IMR-90 (cell line): ENCODE results near the gene DENND1A. TPM values are rescaled to one million over a fixed set of nuclear protein-coding genes. Genes with fewer than 3 reads are reported as not detected.

ENCODE experiments used
- ATAC-seq: fragments of 200-7000 bp; cut with Tn5 transposase; 2 replicates; pipeline ENCODE4 v1.9.1; 2020; ENCODE audit warnings: low read depth, mild to moderate bottlenecking, moderate library complexity
- BruUV-seq: library from RNA; stranded (reverse); fragments of 400-500 nt; replicated peaks from 2 replicates; lab custom pipeline; 2021; lab: Mats Ljungman, UMichigan
- CTCF ChIA-PET: fragments of 300-600 bp; formaldehyde crosslinking; extraction: SDS; loops from one replicate; lab custom pipeline; 2021; ENCODE audit warnings: antibody characterized with exemption; lab: Yijun Ruan, JAX
- POLR2A ChIA-PET: fragments of 300-600 bp; sonication (Branson Sonifier 250); formaldehyde crosslinking; loops from one replicate; lab custom pipeline; 2022; ENCODE audit warnings: antibody characterized with exemption; ENCODE audit not compliant: unreplicated experiment; lab: Charles Lee
- DNase-seq: peaks from one replicate; pipeline ENCODE4 v3.0.0; 2013
- H2AFZ ChIP-seq: replicated peaks from 2 replicates; pipeline ENCODE3; 2013; ENCODE audit warnings: low read length, mild to moderate bottlenecking; ENCODE audit not compliant: poor library complexity
- H2AK5ac ChIP-seq: 2 replicates; pipeline ENCODE4 v1.6.1; 2013; ENCODE audit warnings: low read depth, low read length, inconsistent platforms
- H2AK9ac ChIP-seq: replicated peaks from 2 replicates; pipeline ENCODE3; 2013; ENCODE audit warnings: mild to moderate bottlenecking, low read depth, low read length, moderate library complexity; ENCODE audit not compliant: poor library complexity
- H2BK120ac ChIP-seq: 2 replicates; pipeline ENCODE4 v1.6.1; 2013; ENCODE audit warnings: low read depth, low read length, inconsistent platforms
- H2BK15ac ChIP-seq: 3 replicates; pipeline ENCODE4 v1.6.1; 2013; ENCODE audit warnings: low read depth, low read length, inconsistent platforms
- H2BK20ac ChIP-seq: 2 replicates; pipeline ENCODE4 v1.6.1; 2013; ENCODE audit warnings: low read depth, mild to moderate bottlenecking, inconsistent platforms, low read length, moderate library complexity
- H2BK5ac ChIP-seq: 2 replicates; pipeline ENCODE4 v1.6.1; 2013; ENCODE audit warnings: mild to moderate bottlenecking, low read depth, low read length, inconsistent platforms; ENCODE audit not compliant: poor library complexity, severe bottlenecking
- H3K14ac ChIP-seq: replicated peaks from 2 replicates; pipeline ENCODE4 v1.6.1; 2013; ENCODE audit warnings: low read depth, low read length, inconsistent platforms
- H3K18ac ChIP-seq: 2 replicates; pipeline ENCODE4 v1.6.1; 2013; ENCODE audit warnings: low read depth, low read length, control low read depth
- H3K23ac ChIP-seq: 2 replicates; pipeline ENCODE4 v1.6.1; 2013; ENCODE audit warnings: low read depth, low read length, inconsistent platforms
- H3K27ac ChIP-seq: 2 replicates; pipeline ENCODE4 v1.5.1; 2013; ENCODE audit warnings: mild to moderate bottlenecking, control low read depth, low read length; ENCODE audit not compliant: insufficient read depth
- H3K27me3 ChIP-seq: 2 replicates; pipeline ENCODE4 v1.6.1; 2013; ENCODE audit warnings: low read length; ENCODE audit not compliant: control insufficient read depth, insufficient read depth
- H3K36me3 ChIP-seq: 2 replicates; pipeline ENCODE4 v1.6.1; 2013; ENCODE audit warnings: low read length, mixed read lengths; ENCODE audit not compliant: control insufficient read depth, insufficient read depth
- H3K4ac ChIP-seq: 2 replicates; pipeline ENCODE4 v1.6.1; 2013; ENCODE audit warnings: low read depth, low read length, inconsistent platforms
- H3K4me1 ChIP-seq: 2 replicates; pipeline ENCODE4 v1.6.1; 2013; ENCODE audit warnings: low read length, mixed read lengths; ENCODE audit not compliant: control insufficient read depth, insufficient read depth
- H3K4me2 ChIP-seq: 2 replicates; pipeline ENCODE4 v1.6.1; 2013; ENCODE audit warnings: low read depth, mild to moderate bottlenecking, control low read depth, low read length, moderate library complexity
- H3K4me3 ChIP-seq: 2 replicates; pipeline ENCODE4 v1.5.1; 2013; ENCODE audit warnings: low read depth, mild to moderate bottlenecking, control low read depth, low read length, moderate library complexity; ENCODE audit not compliant: insufficient read depth
- H3K56ac ChIP-seq: 2 replicates; pipeline ENCODE4 v1.6.1; 2013; ENCODE audit warnings: low read length, inconsistent platforms; ENCODE audit not compliant: insufficient read depth; ENCODE audit errors: extremely low read depth
- H3K79me1 ChIP-seq, 2 experiments: 2 replicates each; pipeline ENCODE4 v1.6.1; 2013; ENCODE audit warnings: low read length in 2 of 2, inconsistent platforms in 1 of 2, low read depth in 1 of 2
- H3K9ac ChIP-seq: 2 replicates; pipeline ENCODE4 v1.6.1; 2013; ENCODE audit warnings: low read depth, low read length, control low read depth
- H3K9me1 ChIP-seq: 2 replicates; pipeline ENCODE4 v1.6.1; 2013; ENCODE audit warnings: low read length, inconsistent platforms; ENCODE audit not compliant: insufficient read depth
- H3K9me3 ChIP-seq: 2 replicates; pipeline ENCODE4 v1.6.1; 2013; ENCODE audit warnings: low read length; ENCODE audit not compliant: control insufficient read depth, insufficient read depth
- H4K20me1 ChIP-seq: 2 replicates; pipeline ENCODE4 v1.6.1; 2013; ENCODE audit warnings: low read length, inconsistent platforms; ENCODE audit not compliant: insufficient read depth
- H4K5ac ChIP-seq: 2 replicates; pipeline ENCODE4 v1.6.1; 2013; ENCODE audit warnings: mild to moderate bottlenecking, low read depth, low read length, control low read depth
- H4K8ac ChIP-seq, 2 experiments: 2 replicates each; pipeline ENCODE4 v1.6.1; 2013; ENCODE audit warnings: low read depth in 2 of 2, low read length in 2 of 2, control low read depth in 1 of 2, inconsistent platforms in 1 of 2
- H4K91ac ChIP-seq: 2 replicates; pipeline ENCODE4 v1.6.1; 2013; ENCODE audit warnings: low read depth, low read length, inconsistent platforms; ENCODE audit not compliant: insufficient read depth
- CEBPB ChIP-seq: IDR thresholded peaks from 2 replicates; pipeline ENCODE4 v1.6.1; 2012; ENCODE audit warnings: low read depth, low read length, improper control_type of control experiment
- CHD1 ChIP-seq: IDR thresholded peaks from 2 replicates; pipeline ENCODE4 v1.6.1; 2012; ENCODE audit warnings: low read depth, low read length, improper control_type of control experiment
- CTCF ChIP-seq: conservative IDR thresholded peaks from 2 replicates; pipeline ENCODE4 v1.5.1; 2012; ENCODE audit warnings: mild to moderate bottlenecking, low read depth, low read length, improper control_type of control experiment
- ELK1 ChIP-seq: fragments of 150-350 bp; IDR thresholded peaks from 2 replicates; pipeline ENCODE4 v1.6.1; 2016; ENCODE audit warnings: low read depth, mild to moderate bottlenecking, low read length, moderate library complexity, borderline replicate concordance
- FOS ChIP-seq: fragments of 150-350 bp; IDR thresholded peaks from 2 replicates; pipeline ENCODE4 v1.6.1; 2016; ENCODE audit warnings: low read depth, low read length
- MAFK ChIP-seq: IDR thresholded peaks from 2 replicates; pipeline ENCODE4 v1.6.1; 2012; ENCODE audit warnings: low read depth, low read length, improper control_type of control experiment
- MAZ ChIP-seq: IDR thresholded peaks from 2 replicates; pipeline ENCODE4 v1.6.1; 2012; ENCODE audit warnings: low read depth, mild to moderate bottlenecking, low read length, improper control_type of control experiment, moderate library complexity, borderline replicate concordance
- MXI1 ChIP-seq: IDR thresholded peaks from 2 replicates; pipeline ENCODE4 v1.6.1; 2012; ENCODE audit warnings: low read depth, mild to moderate bottlenecking, low read length, moderate library complexity, borderline replicate concordance
- NFE2L2 ChIP-seq: fragments of 150-350 bp; IDR thresholded peaks from 2 replicates; pipeline ENCODE4 v1.6.1; 2016; ENCODE audit warnings: low read depth, mild to moderate bottlenecking, low read length
- POLR2A ChIP-seq: IDR thresholded peaks from 2 replicates; pipeline ENCODE4 v1.6.1; 2012; ENCODE audit warnings: mild to moderate bottlenecking, low read depth, low read length
- RAD21 ChIP-seq: IDR thresholded peaks from 2 replicates; pipeline ENCODE4 v1.6.1; 2012; ENCODE audit warnings: low read length, improper control_type of control experiment
- RCOR1 ChIP-seq: IDR thresholded peaks from 2 replicates; pipeline ENCODE4 v1.6.1; 2012; ENCODE audit warnings: mild to moderate bottlenecking, low read length, improper control_type of control experiment; ENCODE audit not compliant: insufficient replicate concordance
- RFX5 ChIP-seq: IDR thresholded peaks from 2 replicates; pipeline ENCODE4 v1.8.0; 2012; ENCODE audit warnings: low read depth, mild to moderate bottlenecking, low read length, moderate library complexity
- SMC3 ChIP-seq: fragments of 150-350 bp; IDR thresholded peaks from 2 replicates; pipeline ENCODE4 v1.6.1; 2016; ENCODE audit warnings: low read depth, mild to moderate bottlenecking, antibody characterized with exemption, low read length, moderate library complexity
- WGBS, 2 experiments: methylation state at CpG; one replicate each; pipeline versions ENCODE4 v1.1.5 to v1.1.7; 2013; ENCODE audit warnings: missing lambda C conversion rate in 2 of 2; ENCODE audit not compliant: insufficient read length in 1 of 2; ENCODE audit errors: extremely low coverage in 2 of 2; 5-methylcytosine and 5-hydroxymethylcytosine counted together
- dilution Hi-C: fragments of 300-500 bp; cut with HindIII; formaldehyde crosslinking; loops from one replicate; pipeline ENCODE4 v1.14.3; 2018; ENCODE audit warnings: low sequenced_read_pairs; ENCODE audit not compliant: unreplicated experiment
- in situ Hi-C: fragments of 300-500 bp; cut with MboI; formaldehyde crosslinking; loops from 3 replicates; pipeline ENCODE4 v1.14.3; 2019; ENCODE audit warnings: low sequenced_read_pairs, inconsistent platforms, mixed read lengths
- intact Hi-C: fragments of 100-400 bp; cut with micrococcal nuclease; formaldehyde crosslinking; loops from 2 replicates; pipeline ENCODE4 v1.10.0; 2022
- polyA plus RNA-seq, 3 experiments: library from polyadenylated mRNA; depleted of rRNA; stranded (reverse); fragments of >200 nt; gene quantifications; 2 replicates each; pipeline ENCODE4 v1.2.3, GENCODE V29; 2012; ENCODE audit warnings: low replicate concordance in 1 of 3
- total RNA-seq: library from RNA; depleted of rRNA; stranded (reverse); fragments of >200 nt; gene quantifications from 2 replicates; pipeline ENCODE4 v1.2.3, GENCODE V29; 2012

Gene DENND1A
- total and polyA plus RNA-seq, 2 of the 4 experiments (the other 2 are of a cell fraction): 21.4 to 27.6 TPM

DNA sequence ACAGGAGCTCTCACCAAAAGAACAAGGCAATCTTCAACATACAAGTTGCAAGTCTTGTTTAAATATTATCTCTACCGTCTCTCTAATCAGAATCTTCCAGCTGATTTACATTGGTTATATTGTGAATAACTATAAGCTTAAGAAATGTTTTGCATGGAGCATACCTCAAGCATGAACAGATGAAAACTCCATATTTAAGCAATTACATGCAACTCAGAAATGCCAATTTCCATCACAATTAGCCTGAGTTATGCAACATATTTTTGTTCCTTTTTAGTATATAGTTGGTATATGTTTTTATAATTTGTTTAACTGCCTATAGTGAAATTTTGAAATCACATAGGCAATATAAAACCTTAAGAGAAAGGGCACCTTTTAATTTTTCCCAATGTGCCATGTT is 142.5 kb downstream of the DENND1A start:
- POLR2A ChIA-PET: no interaction called here
- Histone ChIP-seq H3K36me3 (no peaks in the 10 kb centered on the region), H3K4me3 (no peak overlapping the region), H3K9me1 (no peaks in the 10 kb centered on the region), H3K56ac (no peak overlapping the region), H2AFZ (no peak overlapping the region), H2AK5ac (no peak overlapping the region), H3K4me2 (no peak overlapping the region), H3K4ac (no peak overlapping the region), H4K5ac (no peak overlapping the region), H4K8ac (no peak overlapping the region), H3K9ac (no peak overlapping the region), H2BK5ac (no peak overlapping the region), H2BK20ac (no peak overlapping the region), H3K27ac (no peak overlapping the region), H3K79me1 (no peaks in the 10 kb centered on the region), H4K91ac (no peak overlapping the region), H3K4me1 (peaks cover 7% of the 10 kb centered on the region; the same call in 1 of the 2 replicates), H3K23ac (no peak overlapping the region), H2BK120ac (no peak overlapping the region), H3K9me3 (no peaks in the 10 kb centered on the region), H4K20me1 (no peaks in the 10 kb centered on the region), H3K27me3 (no peaks in the 10 kb centered on the region), H2AK9ac (no peak overlapping the region), H3K14ac (no peak overlapping the region), H2BK15ac (no peak overlapping the region), H3K18ac (no peak overlapping the region)
- BruUV-seq: no TSS peak
- CTCF ChIA-PET: no interaction called here
- no peak for ATAC-seq
- no peak for TF ChIP-seq CEBPB
- TF ChIP-seq RFX5: no peak
- no peak for TF ChIP-seq MAZ
- no peak for TF ChIP-seq CHD1
- TF ChIP-seq RCOR1: no peak
- TF ChIP-seq FOS: no peak
- TF ChIP-seq POLR2A: no peak
- TF ChIP-seq ELK1: no peak
- no peak for TF ChIP-seq CTCF
- no peak for TF ChIP-seq RAD21
- TF ChIP-seq MXI1: no peak
- TF ChIP-seq SMC3: no peak
- no peak for TF ChIP-seq MAFK
- TF ChIP-seq NFE2L2: no peak
- intact Hi-C loops (no loop called here), dilution Hi-C loops (no loop called here), in situ Hi-C loops (no loop called here)
- WGBS, 2 experiments: no CpG with 5 or more reads among the region's 1 CpG
- peak; percentile 12 for DNase-seq
